LNCaP clone FGC (cell line): ENCODE results near the gene EVA1A.
A peak's percentile ranks its signal among the peaks of the same experiment; 100 is the strongest.

Experiments used
- DNase-seq: peaks from one replicate; pipeline ENCODE4 v3.0.0-alpha.2; 2011; ENCODE audit warnings: low read depth
- H3K4me3 ChIP-seq: 2 replicates; pipeline ENCODE4 v1.5.1; 2011; ENCODE audit warnings: mild to moderate bottlenecking, low read depth, low read length, control low read depth
- TF ChIP-seq, protein P1 (sequence below): IDR thresholded peaks from 2 replicates; pipeline ENCODE4 v1.5.1; 2012; ENCODE audit warnings: mild to moderate bottlenecking; ENCODE audit not compliant: control insufficient read depth, insufficient read depth; ENCODE audit errors: extremely low read depth

Gene EVA1A, protein sequence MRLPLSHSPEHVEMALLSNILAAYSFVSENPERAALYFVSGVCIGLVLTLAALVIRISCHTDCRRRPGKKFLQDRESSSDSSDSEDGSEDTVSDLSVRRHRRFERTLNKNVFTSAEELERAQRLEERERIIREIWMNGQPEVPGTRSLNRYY

DNA sequence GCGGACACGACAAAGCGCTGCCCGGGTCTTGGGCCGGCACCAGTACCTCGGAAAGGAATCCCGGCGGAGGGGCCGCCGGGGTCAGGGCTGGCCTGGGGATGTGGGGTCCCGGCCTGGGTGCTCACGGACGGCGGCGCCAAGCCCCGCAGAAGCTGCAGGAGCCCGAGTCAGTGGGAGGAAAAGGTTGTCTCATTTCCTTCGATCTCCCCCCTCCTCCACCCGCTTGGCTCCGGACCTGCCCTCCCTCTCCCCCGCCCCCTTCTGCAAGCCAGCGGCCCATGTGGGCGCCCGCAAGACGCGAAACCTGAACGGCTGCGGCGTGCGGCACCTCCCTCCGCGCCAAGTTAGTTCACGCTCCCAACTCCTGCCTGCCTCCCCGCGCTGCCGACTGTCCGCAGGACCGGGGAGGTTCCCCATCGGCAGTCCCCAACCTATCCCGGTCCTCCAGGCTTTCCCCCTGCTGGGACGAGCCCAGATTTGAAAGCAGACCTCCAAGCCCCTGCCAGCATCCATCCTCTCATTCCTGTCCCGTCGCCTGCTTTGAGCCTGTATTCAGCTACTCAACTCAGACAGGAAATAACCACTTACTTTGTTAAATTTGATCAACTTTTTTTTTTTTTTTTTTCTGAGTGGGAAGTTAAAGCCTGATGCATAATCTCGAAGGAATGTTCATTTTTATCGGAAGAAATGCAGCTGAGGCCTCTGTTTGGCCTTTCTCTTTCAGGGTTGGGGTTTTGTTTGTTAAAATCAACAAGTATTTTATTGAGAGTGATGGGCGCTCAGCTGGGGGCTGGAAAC is at the start of gene EVA1A:
Gene EVA1A, minus strand, starts transcription at position 172 of the 798 bp plus-strand sequence. CDS start 42,799 bp downstream, outside the sequence.
- no peak for DNase-seq
- TF ChIP-seq, protein P1, sequence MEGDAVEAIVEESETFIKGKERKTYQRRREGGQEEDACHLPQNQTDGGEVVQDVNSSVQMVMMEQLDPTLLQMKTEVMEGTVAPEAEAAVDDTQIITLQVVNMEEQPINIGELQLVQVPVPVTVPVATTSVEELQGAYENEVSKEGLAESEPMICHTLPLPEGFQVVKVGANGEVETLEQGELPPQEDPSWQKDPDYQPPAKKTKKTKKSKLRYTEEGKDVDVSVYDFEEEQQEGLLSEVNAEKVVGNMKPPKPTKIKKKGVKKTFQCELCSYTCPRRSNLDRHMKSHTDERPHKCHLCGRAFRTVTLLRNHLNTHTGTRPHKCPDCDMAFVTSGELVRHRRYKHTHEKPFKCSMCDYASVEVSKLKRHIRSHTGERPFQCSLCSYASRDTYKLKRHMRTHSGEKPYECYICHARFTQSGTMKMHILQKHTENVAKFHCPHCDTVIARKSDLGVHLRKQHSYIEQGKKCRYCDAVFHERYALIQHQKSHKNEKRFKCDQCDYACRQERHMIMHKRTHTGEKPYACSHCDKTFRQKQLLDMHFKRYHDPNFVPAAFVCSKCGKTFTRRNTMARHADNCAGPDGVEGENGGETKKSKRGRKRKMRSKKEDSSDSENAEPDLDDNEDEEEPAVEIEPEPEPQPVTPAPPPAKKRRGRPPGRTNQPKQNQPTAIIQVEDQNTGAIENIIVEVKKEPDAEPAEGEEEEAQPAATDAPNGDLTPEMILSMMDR = no peak
- no peak within 1 kb of the TSS for H3K4me3 ChIP-seq

DNA sequence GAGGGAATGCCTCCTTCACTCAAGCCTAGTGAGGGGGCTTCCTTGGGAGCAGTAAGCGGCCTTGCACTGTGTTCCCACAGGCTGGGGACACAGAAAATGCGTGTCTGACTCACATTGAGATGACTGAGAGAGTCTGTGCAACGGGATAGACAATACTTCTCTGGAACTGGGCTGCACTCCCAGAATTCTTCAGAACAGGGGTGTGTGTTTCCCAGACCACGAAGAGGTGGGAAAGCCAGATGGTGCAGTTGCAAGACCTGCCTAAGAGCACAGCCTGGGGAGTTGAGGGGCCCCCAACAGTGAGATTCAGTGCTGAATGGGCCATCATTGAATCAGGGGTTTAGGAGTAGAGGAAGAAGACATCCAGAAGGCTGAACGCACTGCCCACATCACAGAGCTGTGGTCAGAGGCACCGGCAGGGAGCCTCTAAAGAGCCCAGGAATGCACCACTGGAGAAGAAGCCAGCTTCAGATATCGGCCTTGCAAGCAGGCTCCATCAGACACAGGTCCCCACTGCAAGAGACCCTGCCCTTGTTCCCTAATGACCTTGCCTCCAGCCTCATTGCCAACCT is 49.3 kb upstream of the EVA1A start:
- TF ChIP-seq, protein P1 = no peak
- no peak for DNase-seq
- no peak overlapping the region for H3K4me3 ChIP-seq

DNA sequence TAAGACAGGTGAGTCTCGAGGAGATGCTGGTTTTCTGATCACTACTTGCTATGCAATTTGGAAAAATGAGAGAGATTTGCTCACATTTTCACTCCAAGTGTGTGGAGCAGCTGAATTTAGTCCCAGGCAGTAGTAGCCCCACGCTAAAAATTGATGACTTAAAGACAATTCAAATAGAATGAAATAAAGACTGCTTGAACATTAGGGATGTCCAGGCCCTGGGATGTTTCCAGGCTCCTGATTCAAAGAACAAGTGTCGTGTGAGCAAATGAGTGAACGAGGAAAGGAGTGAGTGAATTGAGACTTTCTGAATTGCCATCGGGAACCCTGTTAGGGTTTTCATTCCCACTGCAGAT is 48.6 kb upstream of the EVA1A start:
- no peak overlapping the region for H3K4me3 ChIP-seq
- DNase-seq = no peak

DNA sequence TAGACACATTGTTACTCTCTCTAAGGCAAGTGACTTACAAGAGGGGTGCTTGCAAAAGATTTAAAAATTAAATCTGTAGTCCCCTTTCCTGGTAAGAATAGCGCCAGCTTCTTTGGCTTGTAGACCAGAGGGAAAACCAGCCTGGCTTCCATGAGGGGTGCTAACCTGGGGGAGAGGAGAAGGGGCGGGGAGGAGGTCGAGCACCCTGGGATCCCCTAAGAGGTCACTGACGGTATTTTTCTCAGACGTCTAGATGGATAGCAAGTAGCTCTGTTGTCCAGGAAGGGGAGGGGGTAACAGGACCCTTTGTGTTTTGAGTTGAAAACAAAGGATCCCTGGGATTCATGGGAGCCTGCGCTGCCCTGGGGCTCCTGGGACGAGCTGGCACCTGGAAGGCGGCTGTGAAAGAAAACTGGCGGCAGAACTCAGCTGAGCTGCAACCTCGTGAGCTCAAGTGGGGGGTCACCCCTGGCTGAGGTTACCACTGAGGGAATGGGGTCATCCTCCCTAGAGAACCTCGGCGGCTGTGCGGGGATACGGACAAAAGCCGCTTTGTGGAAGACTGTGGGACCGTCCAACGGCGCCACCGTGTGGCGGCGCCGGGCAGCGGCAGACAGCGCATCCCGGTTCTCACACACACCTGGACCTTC is 48.1 kb upstream of the EVA1A start:
- H3K4me3 ChIP-seq = no peak overlapping the region
- DNase-seq = peak; percentile 6
- TF ChIP-seq, protein P1 = peak; percentile 73

More for the DNA sequence above, 48.6 kb upstream of the EVA1A start:
- TF ChIP-seq, protein P1 = no peak

DNA sequence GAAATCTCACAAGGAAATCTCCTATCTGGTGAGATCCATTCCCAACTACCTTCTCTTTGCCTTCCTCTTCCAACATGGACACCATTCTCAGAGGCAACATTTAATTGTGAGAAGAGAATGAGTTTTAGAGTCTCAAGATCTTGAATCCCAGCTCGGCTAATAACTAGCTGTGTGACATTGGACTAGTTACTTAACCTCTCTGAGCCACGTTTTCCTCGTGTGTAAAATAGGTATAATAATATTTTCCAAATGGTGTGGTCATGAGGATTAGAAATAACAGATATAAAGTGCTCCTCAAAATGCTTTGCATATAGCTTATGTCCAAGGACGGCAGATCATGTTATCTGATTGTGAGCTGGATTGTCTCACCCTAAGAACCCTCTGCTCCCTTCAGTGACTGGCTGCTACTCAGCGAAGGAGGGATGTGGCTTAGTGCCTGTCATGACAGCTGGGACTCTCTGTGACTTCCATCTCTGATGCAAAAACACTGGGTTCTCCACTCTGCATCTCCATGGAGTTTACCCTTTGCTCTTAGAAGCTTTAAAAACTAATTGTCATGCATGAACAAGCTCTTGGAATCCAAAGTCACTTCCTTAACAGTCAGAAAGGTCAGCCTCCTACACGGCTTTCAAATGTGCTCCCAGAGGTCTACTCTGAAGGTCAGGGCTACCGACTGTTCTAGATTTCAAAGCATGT is 47.4 kb upstream of the EVA1A start:
- H3K4me3 ChIP-seq = no peak overlapping the region
- DNase-seq = no peak
- TF ChIP-seq, protein P1 = no peak

DNA sequence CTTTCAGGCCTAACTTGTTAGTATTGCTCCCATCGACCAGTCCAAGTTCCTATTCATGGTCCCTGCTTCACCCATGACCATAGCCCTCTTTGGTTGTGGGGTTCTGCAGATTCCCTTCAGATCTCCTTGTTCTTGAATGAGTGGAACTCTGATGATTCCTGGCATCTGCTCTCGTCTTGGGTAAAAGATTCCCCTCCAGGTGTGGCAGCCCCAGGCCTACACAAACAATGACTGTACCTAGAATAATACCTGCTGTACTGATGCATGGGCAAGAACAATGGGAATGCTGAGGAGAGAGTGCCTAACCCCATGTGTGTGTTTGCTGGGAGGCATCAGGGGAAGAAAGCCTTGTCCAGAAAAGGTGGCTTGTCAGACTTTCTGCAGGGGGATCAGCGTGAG is 46.7 kb upstream of the EVA1A start:
- no peak for DNase-seq
- TF ChIP-seq, protein P1 = no peak
- no peak overlapping the region for H3K4me3 ChIP-seq
